IPS-15b (cell line): ENCODE measurements around the gene CYP4F2.
"Not testable (repeated sequence)": the region's sequence is repeated elsewhere in the genome, so short reads cannot be mapped to it uniquely, and the experiment has no call there.

Experiments used
- H3K27me3 ChIP-seq: one replicate; pipeline ENCODE4 v1.6.1; 2013; ENCODE audit warnings: low read length; ENCODE audit not compliant: control insufficient read depth, insufficient read depth
- H3K36me3 ChIP-seq: one replicate; pipeline ENCODE4 v1.6.1; 2013; ENCODE audit warnings: low read length; ENCODE audit not compliant: control insufficient read depth, insufficient read depth
- H3K4me1 ChIP-seq: one replicate; pipeline ENCODE4 v1.6.1; 2013; ENCODE audit warnings: mild to moderate bottlenecking, low read length; ENCODE audit not compliant: control insufficient read depth, insufficient read depth
- H3K4me3 ChIP-seq: one replicate; pipeline ENCODE4 v1.5.1; 2013; ENCODE audit warnings: low read depth, low read length
- H3K9ac ChIP-seq: one replicate; pipeline ENCODE4 v1.6.1; 2013; ENCODE audit warnings: low read depth, mild to moderate bottlenecking, low read length
- H3K9me3 ChIP-seq: one replicate; pipeline ENCODE4 v1.6.1; 2013; ENCODE audit warnings: mild to moderate bottlenecking, low read length; ENCODE audit not compliant: control insufficient read depth, insufficient read depth

CYP4F2 gene

DNA sequence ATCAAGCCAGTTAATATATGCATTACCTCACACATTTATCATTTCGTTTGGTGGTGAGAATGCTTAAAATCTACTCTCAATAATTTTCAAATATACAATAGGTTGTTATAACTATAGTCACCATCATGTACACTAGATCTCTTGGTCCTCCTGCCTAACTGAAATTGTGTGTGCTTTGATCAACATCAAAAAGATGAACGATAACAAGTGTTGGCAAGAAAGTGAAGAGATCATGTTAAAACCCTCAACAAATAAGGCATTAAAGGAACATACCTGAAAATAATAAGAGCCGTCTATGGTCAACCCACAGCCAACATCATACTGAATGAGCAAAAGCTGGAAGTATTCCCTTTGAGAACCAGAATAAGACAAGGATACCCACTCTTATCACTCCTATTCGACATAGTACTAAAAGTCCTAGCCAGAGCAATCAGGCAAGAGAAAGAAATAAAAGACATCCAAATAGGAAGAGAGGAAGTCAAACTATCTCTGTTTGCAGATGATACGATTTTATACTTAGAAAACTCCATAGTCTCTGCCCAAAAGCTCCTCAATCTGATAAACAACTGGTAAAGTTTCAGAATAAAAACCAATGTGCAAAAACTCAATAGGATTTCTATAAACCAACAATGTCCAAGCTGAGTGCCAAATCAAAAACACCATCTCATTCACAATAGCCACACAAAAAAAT is 54.5 kb downstream of the CYP4F2 start:
- H3K27me3 ChIP-seq = no peaks in the 10 kb centered on the region
- no peak overlapping the region for H3K4me3 ChIP-seq
- H3K9me3 ChIP-seq = no peaks in the 10 kb centered on the region
- no peaks in the 10 kb centered on the region for H3K4me1 ChIP-seq
- no peaks in the 10 kb centered on the region for H3K36me3 ChIP-seq
- no peak overlapping the region for H3K9ac ChIP-seq

- Histone ChIP-seq H3K27me3 (no peaks in the 10 kb centered on the region), H3K9me3 (no peaks in the 10 kb centered on the region), H3K36me3 (no peaks in the 10 kb centered on the region), H3K4me3 (no peak overlapping the region), H3K4me1 (peaks cover 7% of the 10 kb centered on the region), H3K9ac (no peak overlapping the region)
Measured at GRCh38 chr19:15841875-15842569, 55.9 kb downstream of the CYP4F2 start.

GRCh38 chr19:15840833-15841232 is 57.0 kb downstream of the CYP4F2 start:
- peaks cover 9% of the 10 kb centered on the region for H3K4me1 ChIP-seq
- H3K4me3 ChIP-seq = no peak overlapping the region
- H3K9ac ChIP-seq = no peak overlapping the region
- H3K9me3 ChIP-seq = no peaks in the 10 kb centered on the region
- no peaks in the 10 kb centered on the region for H3K27me3 ChIP-seq
- no peaks in the 10 kb centered on the region for H3K36me3 ChIP-seq

- not testable (repeated sequence) for H3K36me3 ChIP-seq, H3K4me3 ChIP-seq, H3K27me3 ChIP-seq, H3K9me3 ChIP-seq, H3K9ac ChIP-seq, H3K4me1 ChIP-seq
Measured at GRCh38 chr19:15839888-15840287, 58.0 kb downstream of the CYP4F2 start.

DNA sequence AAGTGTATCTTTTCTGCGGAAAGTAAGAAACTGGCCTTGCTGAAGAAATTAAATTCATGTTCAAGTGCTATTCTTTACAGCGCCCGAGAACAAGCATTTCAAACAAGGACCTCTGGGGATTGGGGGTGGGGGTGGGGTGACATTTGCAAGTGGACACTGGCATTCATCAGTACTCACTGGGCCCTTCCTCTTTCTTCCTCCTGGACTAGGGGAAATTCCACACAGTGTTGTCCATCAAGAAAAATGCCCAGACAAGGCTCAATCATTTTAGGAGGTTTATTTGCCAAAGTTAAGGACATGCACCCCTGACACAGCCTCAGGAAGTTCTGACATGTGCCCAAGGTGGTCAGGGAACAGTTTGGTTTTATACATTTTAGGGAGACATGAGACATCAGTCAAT is 59.5 kb downstream of the CYP4F2 start:
- Histone ChIP-seq H3K9ac (peak overlapping the region; percentile 16), H3K36me3 (no peaks in the 10 kb centered on the region), H3K4me1 (peaks cover 9% of the 10 kb centered on the region), H3K9me3 (no peaks in the 10 kb centered on the region), H3K4me3 (no peak overlapping the region), H3K27me3 (no peaks in the 10 kb centered on the region)

DNA sequence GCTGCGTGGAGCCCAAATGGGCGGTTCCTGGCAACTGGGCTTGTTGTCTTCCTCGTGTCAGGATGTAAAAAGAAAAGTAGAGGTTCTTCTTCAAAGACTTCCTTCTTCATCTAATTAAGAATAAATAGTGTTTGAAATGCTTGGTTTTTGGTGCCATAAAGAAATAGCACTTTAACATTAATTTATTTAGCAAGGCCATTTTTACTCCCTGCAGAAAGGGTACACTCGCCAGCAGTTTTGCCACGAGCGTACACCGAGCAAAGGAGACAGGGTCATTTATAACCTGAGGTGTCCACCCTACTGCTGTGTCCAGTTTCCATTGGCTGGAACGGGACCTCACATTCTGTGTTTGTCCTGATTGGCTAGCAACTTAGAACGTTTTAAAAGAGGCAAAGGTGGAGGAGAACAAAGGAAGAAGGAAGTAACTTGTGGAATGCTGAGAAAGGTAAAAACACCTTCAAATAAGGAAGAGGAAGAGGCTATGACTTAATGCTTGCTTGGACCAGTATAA is 60.6 kb downstream of the CYP4F2 start:
- H3K9ac ChIP-seq = peak overlapping the region; percentile 99
- H3K4me3 ChIP-seq = peak overlapping the region; percentile 73
- H3K27me3 ChIP-seq = no peaks in the 10 kb centered on the region
- peaks cover 9% of the 10 kb centered on the region for H3K4me1 ChIP-seq
- no peaks in the 10 kb centered on the region for H3K36me3 ChIP-seq
- no peaks in the 10 kb centered on the region for H3K9me3 ChIP-seq

- Histone ChIP-seq H3K27me3 (no peaks in the 10 kb centered on the region), H3K36me3 (no peaks in the 10 kb centered on the region), H3K4me1 (peaks cover 9% of the 10 kb centered on the region), H3K4me3 (peak overlapping the region; percentile 73), H3K9me3 (no peaks in the 10 kb centered on the region), H3K9ac (peak overlapping the region; percentile 99)
Measured at GRCh38 chr19:15836330-15837220, 61.3 kb downstream of the CYP4F2 start.

DNA sequence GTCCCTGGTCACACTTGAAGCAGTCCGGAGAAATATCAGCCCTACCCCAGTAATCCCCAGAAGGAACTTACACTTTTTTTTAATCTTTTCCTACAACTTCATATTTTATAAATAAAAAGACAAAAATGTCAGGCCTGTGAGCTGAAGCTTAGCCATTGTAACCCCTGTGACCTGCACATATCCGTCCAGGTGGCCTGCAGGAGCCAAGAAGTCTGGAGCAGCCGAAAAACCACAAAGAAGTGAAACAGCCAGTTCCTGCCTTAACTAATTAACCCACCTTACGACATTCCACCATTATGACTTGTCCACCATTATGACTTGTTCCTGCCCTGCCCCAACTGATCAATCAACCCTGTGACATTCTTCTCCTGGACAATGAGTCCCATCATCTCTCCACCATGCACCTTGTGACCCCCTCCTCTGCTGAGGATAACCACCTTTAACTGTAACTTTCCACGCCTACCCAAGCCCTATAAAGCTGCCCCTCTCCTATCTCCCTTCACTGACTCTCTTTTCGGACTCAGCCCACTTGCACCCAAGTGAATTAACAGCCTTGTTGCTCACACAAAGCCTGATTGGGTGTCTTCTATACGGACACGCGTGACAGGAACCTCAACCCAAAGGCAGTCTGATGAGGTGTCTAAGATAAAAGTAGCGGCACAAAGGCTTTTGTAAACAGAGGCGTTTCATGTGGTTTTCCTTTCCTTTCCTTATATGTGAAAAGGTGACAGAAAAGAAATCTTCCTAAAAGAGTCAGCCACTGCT is 62.1 kb downstream of the CYP4F2 start:
- not testable (repeated sequence) for H3K4me1 ChIP-seq, H3K27me3 ChIP-seq, H3K9me3 ChIP-seq, H3K36me3 ChIP-seq
- H3K4me3 ChIP-seq = peak overlapping the region; percentile 73
- H3K9ac ChIP-seq = peak overlapping the region; percentile 99

DNA sequence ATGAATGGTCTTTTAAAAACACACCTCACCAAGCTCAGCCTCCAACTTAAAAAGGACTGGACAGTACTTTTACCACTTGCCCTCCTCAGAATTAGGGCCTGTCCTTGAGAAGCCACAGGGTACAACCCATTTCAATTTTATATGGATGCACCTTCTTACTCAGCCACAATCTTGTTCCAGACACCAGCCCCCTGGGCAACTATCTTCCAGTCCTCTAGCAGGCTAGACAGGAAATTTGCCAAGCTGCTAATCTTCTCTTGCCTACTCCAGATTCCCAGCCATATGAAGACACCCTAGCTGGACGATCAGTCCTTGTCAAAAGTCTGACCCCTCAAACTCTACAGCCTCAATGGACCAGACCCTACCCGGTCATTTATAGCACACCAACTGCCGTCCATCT is 63.6 kb downstream of the CYP4F2 start:
- H3K4me1 ChIP-seq, H3K36me3 ChIP-seq, H3K9ac ChIP-seq, H3K4me3 ChIP-seq, H3K27me3 ChIP-seq, H3K9me3 ChIP-seq: not testable (repeated sequence)

GRCh38 chr19:15831626-15832025 is 66.2 kb downstream of the CYP4F2 start:
- Histone ChIP-seq H3K36me3 (no peaks in the 10 kb centered on the region), H3K27me3 (no peaks in the 10 kb centered on the region), H3K4me1 (peaks cover 5% of the 10 kb centered on the region), H3K4me3 (no peak overlapping the region), H3K9ac (no peak overlapping the region), H3K9me3 (no peaks in the 10 kb centered on the region)

GRCh38 chr19:15829786-15830185 is 68.1 kb downstream of the CYP4F2 start:
- no peak overlapping the region for H3K4me3 ChIP-seq
- no peaks in the 10 kb centered on the region for H3K36me3 ChIP-seq
- no peaks in the 10 kb centered on the region for H3K9me3 ChIP-seq
- H3K9ac ChIP-seq = no peak overlapping the region
- no peaks in the 10 kb centered on the region for H3K27me3 ChIP-seq
- peaks cover 3% of the 10 kb centered on the region for H3K4me1 ChIP-seq
